NCI-H446 treated with DMSO at 0.1 percent for 48 hours (cell line): ENCODE results near the gene ARHGAP23.
A peak's percentile ranks its signal among the peaks of the same experiment; 100 is the strongest.

ENCODE experiments used
- DNase-seq: peaks from one replicate; lab custom pipeline; 2025; lab: John Stamatoyannopoulos, UW

ARHGAP23 gene

GRCh38 chr17:38551121-38551520 is 122.9 kb downstream of the ARHGAP23 start:
- no peak for DNase-seq

GRCh38 chr17:38552343-38552742 is 124.1 kb downstream of the ARHGAP23 start:
- no peak for DNase-seq

GRCh38 chr17:38554430-38555350 is 126.4 kb downstream of the ARHGAP23 start:
- peak; percentile 62 for DNase-seq

GRCh38 chr17:38556239-38556638 is 128.0 kb downstream of the ARHGAP23 start:
- no peak for DNase-seq

- no peak for DNase-seq
Measured at GRCh38 chr17:38557396-38557795, 129.1 kb downstream of the ARHGAP23 start.

- peak; percentile 93 for DNase-seq
Measured at GRCh38 chr17:38557836-38558727, 129.8 kb downstream of the ARHGAP23 start.

GRCh38 chr17:38558728-38559050 is 130.4 kb downstream of the ARHGAP23 start:
- DNase-seq, result no peak

GRCh38 chr17:38559051-38559879 is 131.0 kb downstream of the ARHGAP23 start:
- DNase-seq, result peak; percentile 85

- DNase-seq, result no peak
Measured at GRCh38 chr17:38559880-38560230, 131.6 kb downstream of the ARHGAP23 start.

- no peak for DNase-seq
Measured at GRCh38 chr17:38560503-38561318, 132.4 kb downstream of the ARHGAP23 start.

- no peak for DNase-seq
Measured at GRCh38 chr17:38561416-38562214, 133.4 kb downstream of the ARHGAP23 start.
